ENCODE results near the gene ZNF490. TPM values are rescaled to one million over a fixed set of nuclear protein-coding genes. Genes with fewer than 3 reads are reported as not detected.
"Not testable (repeated sequence)": the region's sequence is repeated elsewhere in the genome, so short reads cannot be mapped to it uniquely, and the experiment has no call there.

The ZNF490 gene
- total RNA-seq, 1 experiment from 2014 or later = 6.3 TPM

- no peak overlapping the region for H3K4me3 Mint-ChIP-seq (ENCODE audit: low read depth, unreplicated experiment)
- CTCF ChIA-PET = no interaction called here
- DNase-seq = no peak
- no peak for TF ChIP-seq CTCF (IDR thresholded peaks at IDR 0.05; ENCODE audit: unreplicated experiment)
- no peaks in the 10 kb centered on the region for H3K27me3 Mint-ChIP-seq (ENCODE audit: unreplicated experiment)
- peaks cover 44% of the 10 kb centered on the region for H3K36me3 Mint-ChIP-seq (ENCODE audit: insufficient read depth, unreplicated experiment)
- no peak overlapping the region for H3K27ac Mint-ChIP-seq (ENCODE audit: unreplicated experiment)
- no peaks in the 10 kb centered on the region for H3K9me3 Mint-ChIP-seq (ENCODE audit: low read depth, unreplicated experiment)
- no peaks in the 10 kb centered on the region for H3K4me1 Mint-ChIP-seq (ENCODE audit: low read depth, unreplicated experiment)
- BruUV-seq (replicated peaks) = no TSS peak
- intact Hi-C loops (cut with micrococcal nuclease; ENCODE audit: unreplicated experiment) = no loop called here
Measured at GRCh38 chr19:12628040-12629022, 17.7 kb upstream of the ZNF490 start.

- Mint-ChIP-seq H3K4me3 (ENCODE audit: low read depth, unreplicated experiment) (no peak overlapping the region), H3K27ac (ENCODE audit: unreplicated experiment) (no peak overlapping the region), H3K4me1 (ENCODE audit: low read depth, unreplicated experiment) (no peaks in the 10 kb centered on the region), H3K9me3 (ENCODE audit: low read depth, unreplicated experiment) (no peaks in the 10 kb centered on the region), H3K36me3 (ENCODE audit: insufficient read depth, unreplicated experiment) (peaks cover 47% of the 10 kb centered on the region), H3K27me3 (ENCODE audit: unreplicated experiment) (no peaks in the 10 kb centered on the region)
- BruUV-seq (replicated peaks) = no TSS peak
- no peak for TF ChIP-seq CTCF (IDR thresholded peaks at IDR 0.05; ENCODE audit: unreplicated experiment)
- intact Hi-C loops (cut with micrococcal nuclease; ENCODE audit: unreplicated experiment) = no loop called here
- no peak for DNase-seq
- CTCF ChIA-PET = no interaction called here
Measured at GRCh38 chr19:12626958-12627357, 16.3 kb upstream of the ZNF490 start.

GRCh38 chr19:12623361-12624031, 12.9 kb upstream of the ZNF490 start:
- H3K27ac Mint-ChIP-seq (ENCODE audit: unreplicated experiment) = no peak overlapping the region
- CTCF ChIA-PET = interaction anchor here (0.7 kb wide), 1 partner anchor 37 kb away, joined by 5 read pairs; no protein-coding TSS in a partner anchor
- H3K27me3 Mint-ChIP-seq (ENCODE audit: unreplicated experiment) = no peaks in the 10 kb centered on the region
- TF ChIP-seq CTCF (IDR thresholded peaks at IDR 0.05; ENCODE audit: unreplicated experiment) = no peak
- intact Hi-C loops (cut with micrococcal nuclease; ENCODE audit: unreplicated experiment) = no loop called here
- H3K4me3 Mint-ChIP-seq (ENCODE audit: low read depth, unreplicated experiment) = no peak overlapping the region
- no peak for DNase-seq
- H3K4me1 Mint-ChIP-seq (ENCODE audit: low read depth, unreplicated experiment) = no peaks in the 10 kb centered on the region
- H3K36me3 Mint-ChIP-seq (ENCODE audit: insufficient read depth, unreplicated experiment) = peaks cover 55% of the 10 kb centered on the region
- no TSS peak for BruUV-seq (replicated peaks)
- H3K9me3 Mint-ChIP-seq (ENCODE audit: low read depth, unreplicated experiment) = no peaks in the 10 kb centered on the region

- DNase-seq; H3K27ac Mint-ChIP-seq (ENCODE audit: unreplicated experiment); H3K4me1 Mint-ChIP-seq (ENCODE audit: low read depth, unreplicated experiment); H3K27me3 Mint-ChIP-seq (ENCODE audit: unreplicated experiment); CTCF ChIA-PET; H3K9me3 Mint-ChIP-seq (ENCODE audit: low read depth, unreplicated experiment); H3K4me3 Mint-ChIP-seq (ENCODE audit: low read depth, unreplicated experiment); BruUV-seq (replicated peaks); intact Hi-C loops (cut with micrococcal nuclease; ENCODE audit: unreplicated experiment): not testable (repeated sequence)
- peaks cover 45% of the 10 kb centered on the region for H3K36me3 Mint-ChIP-seq (ENCODE audit: insufficient read depth, unreplicated experiment)
Measured at GRCh38 chr19:12621253-12622024, 10.8 kb upstream of the ZNF490 start.
